Kidney epithelial cell (primary cell): ENCODE data around the gene GNG2. TPM values are rescaled to one million over a fixed set of nuclear protein-coding genes. Genes with fewer than 3 reads are reported as not detected.

Experiments used
- DNase-seq: peaks from one replicate; pipeline ENCODE4 v3.0.0-alpha.2; 2010; ENCODE audit warnings: low read depth
- H3K27me3 ChIP-seq: 2 replicates; pipeline ENCODE4 v1.6.0; 2011; ENCODE audit warnings: low read length; ENCODE audit not compliant: control insufficient read depth, insufficient read depth
- H3K36me3 ChIP-seq: 2 replicates; pipeline ENCODE4 v1.5.1; 2011; ENCODE audit warnings: low read length; ENCODE audit not compliant: control insufficient read depth, insufficient read depth
- H3K4me3 ChIP-seq: 2 replicates; pipeline ENCODE4 v1.5.1; 2011; ENCODE audit warnings: low read depth, mild to moderate bottlenecking, control low read depth, low read length
- total RNA-seq: library from RNA; depleted of rRNA; stranded (reverse); fragments of >200 nt; gene quantifications from 2 replicates; pipeline ENCODE4 v1.2.3, GENCODE V29; 2015
- TF ChIP-seq, protein P1 (sequence below): IDR thresholded peaks from 2 replicates; pipeline ENCODE4 v1.5.1; 2011; ENCODE audit warnings: mild to moderate bottlenecking, moderate library complexity, low read length, control low read depth, inconsistent platforms; ENCODE audit not compliant: insufficient read depth, poor library complexity, severe bottlenecking

The GNG2 gene
- total RNA-seq, 1 donor from 2014 or later = 4.1 TPM

DNA sequence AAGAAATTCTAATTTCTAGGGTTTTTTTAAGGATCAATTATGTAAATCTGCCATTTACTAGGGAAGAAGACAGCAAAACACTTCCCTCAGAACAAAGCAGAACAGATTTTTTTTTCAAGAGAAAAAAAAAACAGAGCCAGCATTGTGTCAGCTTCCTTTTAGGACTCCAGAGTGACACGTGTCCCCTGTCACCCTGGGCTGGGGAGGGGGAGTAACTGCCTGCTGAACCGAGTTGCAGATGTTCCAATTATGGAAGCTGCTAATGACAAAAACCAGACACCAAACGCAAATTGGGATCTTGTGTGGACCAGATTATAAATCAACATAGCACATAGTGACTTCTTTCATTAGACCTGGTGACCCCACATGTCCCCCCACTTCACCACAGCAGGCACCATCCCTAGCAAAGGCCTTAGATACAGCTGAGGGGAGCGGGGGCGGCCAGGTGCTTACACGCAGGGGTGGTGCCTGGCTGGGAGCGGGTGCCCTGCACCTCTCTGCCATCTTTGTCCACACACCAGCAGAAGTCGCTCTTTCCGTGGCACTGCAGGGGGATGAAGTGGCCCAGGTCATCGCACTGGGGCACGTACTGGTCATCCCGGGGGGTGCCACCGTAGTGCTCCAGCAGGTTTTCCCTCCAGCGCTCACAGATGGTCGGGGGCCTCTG lies 154.3 kb downstream of the GNG2 start:
- Histone ChIP-seq H3K4me3 (no peak overlapping the region), H3K36me3 (peaks cover 2% of the 10 kb centered on the region), H3K27me3 (peaks cover 2% of the 10 kb centered on the region)
- DNase-seq = no peak
- TF ChIP-seq, protein P1, sequence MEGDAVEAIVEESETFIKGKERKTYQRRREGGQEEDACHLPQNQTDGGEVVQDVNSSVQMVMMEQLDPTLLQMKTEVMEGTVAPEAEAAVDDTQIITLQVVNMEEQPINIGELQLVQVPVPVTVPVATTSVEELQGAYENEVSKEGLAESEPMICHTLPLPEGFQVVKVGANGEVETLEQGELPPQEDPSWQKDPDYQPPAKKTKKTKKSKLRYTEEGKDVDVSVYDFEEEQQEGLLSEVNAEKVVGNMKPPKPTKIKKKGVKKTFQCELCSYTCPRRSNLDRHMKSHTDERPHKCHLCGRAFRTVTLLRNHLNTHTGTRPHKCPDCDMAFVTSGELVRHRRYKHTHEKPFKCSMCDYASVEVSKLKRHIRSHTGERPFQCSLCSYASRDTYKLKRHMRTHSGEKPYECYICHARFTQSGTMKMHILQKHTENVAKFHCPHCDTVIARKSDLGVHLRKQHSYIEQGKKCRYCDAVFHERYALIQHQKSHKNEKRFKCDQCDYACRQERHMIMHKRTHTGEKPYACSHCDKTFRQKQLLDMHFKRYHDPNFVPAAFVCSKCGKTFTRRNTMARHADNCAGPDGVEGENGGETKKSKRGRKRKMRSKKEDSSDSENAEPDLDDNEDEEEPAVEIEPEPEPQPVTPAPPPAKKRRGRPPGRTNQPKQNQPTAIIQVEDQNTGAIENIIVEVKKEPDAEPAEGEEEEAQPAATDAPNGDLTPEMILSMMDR = no peak

DNA sequence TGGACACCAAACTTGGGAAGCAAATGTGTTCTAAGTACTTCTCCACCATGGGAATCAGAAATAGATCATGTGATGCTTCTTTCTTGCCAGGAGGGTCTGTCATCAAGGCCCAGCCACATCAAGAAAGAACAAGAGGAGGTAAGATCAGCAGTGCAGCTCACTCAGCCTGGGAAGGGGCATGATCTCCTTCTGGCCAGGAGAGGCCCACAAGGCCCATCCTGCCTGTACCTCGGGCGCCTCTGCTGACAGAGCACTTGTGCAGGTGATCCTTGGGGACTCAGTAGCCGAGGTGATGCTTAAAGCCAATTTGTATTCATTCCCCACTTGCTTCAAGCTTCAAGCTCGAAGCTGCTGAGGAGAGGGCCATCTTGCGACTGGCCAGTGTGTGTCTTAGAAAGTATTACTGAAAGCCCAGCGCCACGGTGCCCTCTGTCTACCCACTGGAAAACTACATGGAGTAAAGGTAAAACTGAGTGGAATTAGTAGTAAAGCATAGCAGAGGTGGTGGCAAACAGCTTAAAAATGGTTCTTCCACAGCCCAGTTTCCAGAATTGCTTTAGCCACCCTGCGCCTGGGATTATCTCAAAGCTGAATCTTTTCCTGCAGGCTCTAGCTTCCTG lies 155.1 kb downstream of the GNG2 start:
- DNase-seq = no peak
- Histone ChIP-seq H3K27me3 (peaks cover 2% of the 10 kb centered on the region), H3K4me3 (no peak overlapping the region), H3K36me3 (peaks cover 2% of the 10 kb centered on the region)
- TF ChIP-seq, protein P1 = peak; percentile 61

DNA sequence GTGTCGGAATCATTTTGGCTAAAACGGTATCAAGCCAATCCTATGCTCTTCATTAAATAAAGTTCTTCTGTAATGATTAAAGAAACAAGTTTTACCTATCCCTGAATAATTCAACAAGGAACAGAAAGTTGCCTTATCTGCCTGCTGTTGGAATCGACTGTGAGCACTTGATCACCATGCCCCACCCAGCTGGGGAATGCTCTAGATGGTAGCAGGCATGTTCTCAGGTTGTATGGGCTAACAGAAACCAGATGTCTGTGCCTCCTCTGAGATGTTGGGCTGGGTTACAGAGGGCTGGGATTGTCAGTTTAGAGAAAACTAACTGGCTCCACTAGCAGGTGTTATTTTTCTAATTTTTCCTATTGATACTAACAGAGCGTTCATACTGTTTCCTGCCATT lies 157.8 kb downstream of the GNG2 start:
- TF ChIP-seq, protein P1 = no peak
- H3K36me3 ChIP-seq = peaks cover 2% of the 10 kb centered on the region
- DNase-seq = no peak
- no peak overlapping the region for H3K4me3 ChIP-seq
- H3K27me3 ChIP-seq = peaks cover 2% of the 10 kb centered on the region

DNA sequence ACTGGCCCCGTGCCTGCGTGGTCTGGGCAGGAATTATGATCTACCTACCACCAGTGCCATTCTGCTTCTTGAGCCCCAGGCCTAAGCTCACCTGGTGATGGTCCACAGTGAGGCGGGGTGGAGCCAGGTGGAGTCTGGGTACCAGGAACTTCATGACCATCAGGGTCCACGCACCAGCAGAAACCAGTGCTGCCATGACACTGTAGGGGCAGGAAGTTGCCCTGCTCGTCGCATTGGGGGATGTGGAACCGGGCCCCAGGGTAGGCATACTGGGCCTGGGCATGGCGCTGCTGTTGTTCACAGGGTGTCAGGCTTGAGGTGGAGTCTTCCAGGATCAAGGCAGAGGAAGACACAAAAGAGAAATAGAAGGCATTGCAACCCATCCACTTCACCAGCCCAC lies 158.6 kb downstream of the GNG2 start:
- no peak for DNase-seq
- peaks cover 2% of the 10 kb centered on the region for H3K27me3 ChIP-seq
- TF ChIP-seq, protein P1 = no peak
- peaks cover 2% of the 10 kb centered on the region for H3K36me3 ChIP-seq
- no peak overlapping the region for H3K4me3 ChIP-seq

Other genes with a start within 250 kb of the GNG2 start
- 206 and 228 TPM in 2 replicates for gene FRMD6, start 208.7 kb upstream of the GNG2 start, total RNA-seq
- 108 and 119 TPM in 2 replicates for gene RTRAF, start 128.9 kb downstream of the GNG2 start, total RNA-seq
- gene NID2, start 208.4 kb downstream of the GNG2 start, total RNA-seq = 5.4 and 8.1 TPM in 2 replicates